ENCODE data around the gene LGR5.

LGR5 gene, protein sequence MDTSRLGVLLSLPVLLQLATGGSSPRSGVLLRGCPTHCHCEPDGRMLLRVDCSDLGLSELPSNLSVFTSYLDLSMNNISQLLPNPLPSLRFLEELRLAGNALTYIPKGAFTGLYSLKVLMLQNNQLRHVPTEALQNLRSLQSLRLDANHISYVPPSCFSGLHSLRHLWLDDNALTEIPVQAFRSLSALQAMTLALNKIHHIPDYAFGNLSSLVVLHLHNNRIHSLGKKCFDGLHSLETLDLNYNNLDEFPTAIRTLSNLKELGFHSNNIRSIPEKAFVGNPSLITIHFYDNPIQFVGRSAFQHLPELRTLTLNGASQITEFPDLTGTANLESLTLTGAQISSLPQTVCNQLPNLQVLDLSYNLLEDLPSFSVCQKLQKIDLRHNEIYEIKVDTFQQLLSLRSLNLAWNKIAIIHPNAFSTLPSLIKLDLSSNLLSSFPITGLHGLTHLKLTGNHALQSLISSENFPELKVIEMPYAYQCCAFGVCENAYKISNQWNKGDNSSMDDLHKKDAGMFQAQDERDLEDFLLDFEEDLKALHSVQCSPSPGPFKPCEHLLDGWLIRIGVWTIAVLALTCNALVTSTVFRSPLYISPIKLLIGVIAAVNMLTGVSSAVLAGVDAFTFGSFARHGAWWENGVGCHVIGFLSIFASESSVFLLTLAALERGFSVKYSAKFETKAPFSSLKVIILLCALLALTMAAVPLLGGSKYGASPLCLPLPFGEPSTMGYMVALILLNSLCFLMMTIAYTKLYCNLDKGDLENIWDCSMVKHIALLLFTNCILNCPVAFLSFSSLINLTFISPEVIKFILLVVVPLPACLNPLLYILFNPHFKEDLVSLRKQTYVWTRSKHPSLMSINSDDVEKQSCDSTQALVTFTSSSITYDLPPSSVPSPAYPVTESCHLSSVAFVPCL

GRCh38 chr12:71439613-71440344 lies at the start of gene LGR5:
Gene LGR5, plus strand, starts transcription at chr12:71439798. Its CDS starts 283 bp downstream, at chr12:71440081.
- peak within 1 kb of the TSS; percentile 49 for H3K4me3 ChIP-seq (ENCODE audit: low read length)
- peak; percentile 16 for DNase-seq (ENCODE audit: low read depth)
- TF ChIP-seq, protein P1, sequence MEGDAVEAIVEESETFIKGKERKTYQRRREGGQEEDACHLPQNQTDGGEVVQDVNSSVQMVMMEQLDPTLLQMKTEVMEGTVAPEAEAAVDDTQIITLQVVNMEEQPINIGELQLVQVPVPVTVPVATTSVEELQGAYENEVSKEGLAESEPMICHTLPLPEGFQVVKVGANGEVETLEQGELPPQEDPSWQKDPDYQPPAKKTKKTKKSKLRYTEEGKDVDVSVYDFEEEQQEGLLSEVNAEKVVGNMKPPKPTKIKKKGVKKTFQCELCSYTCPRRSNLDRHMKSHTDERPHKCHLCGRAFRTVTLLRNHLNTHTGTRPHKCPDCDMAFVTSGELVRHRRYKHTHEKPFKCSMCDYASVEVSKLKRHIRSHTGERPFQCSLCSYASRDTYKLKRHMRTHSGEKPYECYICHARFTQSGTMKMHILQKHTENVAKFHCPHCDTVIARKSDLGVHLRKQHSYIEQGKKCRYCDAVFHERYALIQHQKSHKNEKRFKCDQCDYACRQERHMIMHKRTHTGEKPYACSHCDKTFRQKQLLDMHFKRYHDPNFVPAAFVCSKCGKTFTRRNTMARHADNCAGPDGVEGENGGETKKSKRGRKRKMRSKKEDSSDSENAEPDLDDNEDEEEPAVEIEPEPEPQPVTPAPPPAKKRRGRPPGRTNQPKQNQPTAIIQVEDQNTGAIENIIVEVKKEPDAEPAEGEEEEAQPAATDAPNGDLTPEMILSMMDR (conservative IDR thresholded peaks at IDR 0.05; ENCODE audit: low read length), result no peak

DNA sequence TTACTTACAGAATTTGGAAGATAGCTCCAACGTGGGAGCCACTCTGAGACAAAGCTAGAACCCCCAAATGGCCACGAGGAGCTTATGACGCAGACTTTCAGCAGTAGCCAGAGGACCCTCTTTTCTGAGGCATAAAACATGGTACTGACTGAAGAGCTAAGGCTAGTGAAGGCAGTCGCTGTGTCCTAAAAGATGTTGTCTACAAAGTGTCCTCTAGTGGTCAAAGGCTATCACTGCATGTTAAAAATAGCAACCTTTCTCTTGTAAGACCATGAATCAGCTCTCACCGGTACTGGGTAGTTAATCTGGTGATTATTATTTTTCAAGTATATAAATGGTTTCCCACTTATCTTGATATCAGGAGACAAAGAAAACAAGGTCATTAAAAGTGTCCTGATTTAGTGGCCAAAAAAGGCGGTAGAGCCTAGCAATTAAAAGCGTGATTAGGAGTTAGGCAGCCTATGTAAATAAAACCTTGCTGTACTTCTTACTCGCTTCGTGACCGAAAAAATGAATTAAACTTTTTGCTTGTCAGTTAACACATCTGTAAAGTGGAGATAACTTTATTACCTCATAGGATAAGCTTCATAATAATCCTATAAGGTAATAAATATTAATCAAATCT lies 47.0 kb upstream of the LGR5 start:
- no peak overlapping the region for H3K4me3 ChIP-seq (ENCODE audit: low read length)
- TF ChIP-seq, protein P1 (conservative IDR thresholded peaks at IDR 0.05; ENCODE audit: low read length), result peak; percentile 94
- DNase-seq (ENCODE audit: low read depth), result peak; percentile 81

GRCh38 chr12:71393625-71394024 lies 46.0 kb upstream of the LGR5 start:
- no peak overlapping the region for H3K4me3 ChIP-seq (ENCODE audit: low read length)
- TF ChIP-seq, protein P1 (conservative IDR thresholded peaks at IDR 0.05; ENCODE audit: low read length), result no peak
- no peak for DNase-seq (ENCODE audit: low read depth)

- peak; percentile 83 for DNase-seq (ENCODE audit: low read depth)
- TF ChIP-seq, protein P1 (conservative IDR thresholded peaks at IDR 0.05; ENCODE audit: low read length), result peak; percentile 40
- no peak overlapping the region for H3K4me3 ChIP-seq (ENCODE audit: low read length)
These were observed 42.1 kb upstream of the LGR5 start for GRCh38 chr12:71397433-71397954.

- no peak overlapping the region for H3K4me3 ChIP-seq (ENCODE audit: low read length)
- TF ChIP-seq, protein P1 (conservative IDR thresholded peaks at IDR 0.05; ENCODE audit: low read length), result no peak
- DNase-seq (ENCODE audit: low read depth), result no peak
These were observed 40.4 kb upstream of the LGR5 start for GRCh38 chr12:71399197-71399596.

GRCh38 chr12:71400481-71400880 lies 39.1 kb upstream of the LGR5 start:
- TF ChIP-seq, protein P1 (conservative IDR thresholded peaks at IDR 0.05; ENCODE audit: low read length), result no peak
- H3K4me3 ChIP-seq (ENCODE audit: low read length), result no peak overlapping the region
- DNase-seq (ENCODE audit: low read depth), result no peak

Data from AG10803 (cell line).